D721Med (cell line): ENCODE data around the gene OR2D3.
"Not testable (repeated sequence)": the region's sequence is repeated elsewhere in the genome, so short reads cannot be mapped to it uniquely, and the experiment has no call there.

ENCODE experiments used
- DNase-seq: peaks from one replicate; pipeline ENCODE4 v3.0.0; 2011; ENCODE audit warnings: low spot score; ENCODE audit not compliant: insufficient read length
- FAIRE-seq: peaks from 2 replicates; lab custom pipeline; 2011; peaks lifted over from hg19 to GRCh38; lab: Jason Lieb, UNC
- TF ChIP-seq, protein P1 (sequence below): IDR thresholded peaks from 2 replicates; pipeline ENCODE4 v1.5.1; 2012; ENCODE audit warnings: mild to moderate bottlenecking, control low read depth; ENCODE audit not compliant: insufficient read depth; ENCODE audit errors: missing control alignments

Gene OR2D3

DNA sequence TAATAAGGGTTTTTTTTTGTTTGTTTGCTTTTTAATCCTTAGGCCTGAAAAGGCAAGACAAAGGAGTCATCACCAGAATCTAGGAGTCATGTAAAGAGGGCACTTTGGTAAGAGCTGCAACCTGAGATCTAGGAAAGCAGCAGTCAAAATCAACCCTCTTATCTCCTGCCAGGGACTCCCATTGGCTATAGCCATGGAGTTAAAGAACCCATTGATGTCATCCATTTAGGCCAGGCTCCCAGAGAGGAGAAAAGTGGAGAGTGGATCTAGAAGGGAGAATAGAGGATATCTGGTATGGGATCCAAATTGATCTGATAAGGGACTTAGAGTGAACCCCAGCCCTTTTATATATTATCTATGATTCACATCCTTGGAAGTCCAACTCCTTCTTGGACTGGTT lies 41.3 kb downstream of the OR2D3 start:
- FAIRE-seq: no peak
- DNase-seq: no peak
- TF ChIP-seq, protein P1, sequence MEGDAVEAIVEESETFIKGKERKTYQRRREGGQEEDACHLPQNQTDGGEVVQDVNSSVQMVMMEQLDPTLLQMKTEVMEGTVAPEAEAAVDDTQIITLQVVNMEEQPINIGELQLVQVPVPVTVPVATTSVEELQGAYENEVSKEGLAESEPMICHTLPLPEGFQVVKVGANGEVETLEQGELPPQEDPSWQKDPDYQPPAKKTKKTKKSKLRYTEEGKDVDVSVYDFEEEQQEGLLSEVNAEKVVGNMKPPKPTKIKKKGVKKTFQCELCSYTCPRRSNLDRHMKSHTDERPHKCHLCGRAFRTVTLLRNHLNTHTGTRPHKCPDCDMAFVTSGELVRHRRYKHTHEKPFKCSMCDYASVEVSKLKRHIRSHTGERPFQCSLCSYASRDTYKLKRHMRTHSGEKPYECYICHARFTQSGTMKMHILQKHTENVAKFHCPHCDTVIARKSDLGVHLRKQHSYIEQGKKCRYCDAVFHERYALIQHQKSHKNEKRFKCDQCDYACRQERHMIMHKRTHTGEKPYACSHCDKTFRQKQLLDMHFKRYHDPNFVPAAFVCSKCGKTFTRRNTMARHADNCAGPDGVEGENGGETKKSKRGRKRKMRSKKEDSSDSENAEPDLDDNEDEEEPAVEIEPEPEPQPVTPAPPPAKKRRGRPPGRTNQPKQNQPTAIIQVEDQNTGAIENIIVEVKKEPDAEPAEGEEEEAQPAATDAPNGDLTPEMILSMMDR: no peak

DNA sequence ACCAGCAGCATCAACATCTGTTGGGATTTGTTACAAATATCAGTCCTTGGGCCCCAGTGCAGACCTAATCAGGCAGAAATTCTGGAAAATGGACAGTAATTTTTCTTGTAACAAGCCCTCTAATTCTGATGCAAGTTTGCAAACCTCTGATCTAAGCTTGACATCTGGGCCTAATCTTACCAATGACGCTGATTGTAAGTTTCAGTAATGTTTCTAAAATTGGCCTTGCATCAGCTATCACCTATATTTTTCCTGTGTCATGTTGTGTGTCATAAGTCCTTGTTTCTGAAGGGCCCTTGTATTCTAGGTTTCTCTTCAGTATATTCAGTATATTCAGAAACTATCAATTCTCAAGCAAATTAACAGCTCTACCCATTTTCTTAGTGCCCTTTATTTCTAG lies 41.9 kb downstream of the OR2D3 start:
- TF ChIP-seq, protein P1: no peak
- DNase-seq (no peak), FAIRE-seq (no peak)

DNA sequence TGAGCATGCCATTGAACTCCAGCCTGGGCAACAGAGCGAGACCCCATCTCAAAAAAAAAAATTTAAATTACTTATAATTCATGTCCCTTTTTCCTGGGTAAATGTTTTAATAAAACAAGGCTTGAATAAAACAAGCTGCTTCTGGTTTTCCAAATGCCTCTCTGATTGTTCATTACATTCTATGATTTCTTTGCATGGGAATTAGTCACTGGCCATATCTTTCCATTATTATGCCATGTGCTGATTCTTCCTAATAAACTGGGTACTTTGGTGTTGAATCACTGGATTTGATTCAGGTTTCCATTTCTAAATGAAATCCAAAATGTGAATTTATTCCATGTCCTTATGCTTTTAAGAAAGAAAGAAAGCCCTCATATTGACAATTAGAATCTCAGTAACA lies 48.0 kb downstream of the OR2D3 start:
- DNase-seq: no peak
- TF ChIP-seq, protein P1: no peak
- FAIRE-seq: no peak

DNA sequence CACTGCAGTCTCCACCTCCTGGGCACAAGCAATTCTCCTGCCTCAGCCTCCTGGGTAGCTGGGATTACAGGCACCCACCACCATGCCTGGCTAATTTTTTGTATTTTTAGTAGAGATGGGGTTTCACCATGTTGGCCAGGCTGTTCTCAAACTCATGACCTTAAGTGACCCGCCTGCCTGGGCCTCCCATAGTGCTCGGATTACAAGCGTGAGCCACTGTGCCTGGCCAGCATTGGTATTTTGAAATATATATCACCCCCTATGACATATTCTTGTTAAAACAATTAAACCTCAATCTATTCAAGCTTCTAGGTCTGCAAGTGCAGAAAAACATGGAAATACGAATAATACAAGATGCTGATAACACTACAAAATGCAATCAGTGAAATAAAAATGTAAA lies 49.1 kb downstream of the OR2D3 start:
- FAIRE-seq, DNase-seq: not testable (repeated sequence)
